GM12892 (cell line): ENCODE measurements around the gene NFKB1.

Experiments used
- POLR2A ChIP-seq: IDR thresholded peaks from 2 replicates; pipeline ENCODE4 v1.6.1; 2011; ENCODE audit warnings: low read depth, low read length, control low read depth
- POLR2AphosphoS5 ChIP-seq: IDR thresholded peaks from 2 replicates; pipeline ENCODE4 v1.6.1; 2011; ENCODE audit warnings: low read depth, low read length, control low read depth
- TAF1 ChIP-seq: IDR thresholded peaks from 2 replicates; pipeline ENCODE4 v1.6.1; 2011; ENCODE audit warnings: low read depth, mild to moderate bottlenecking, control low read depth, low read length, borderline replicate concordance

GRCh38 chr4:102599455-102599854 lies 98.3 kb downstream of the NFKB1 start:
- no peak for TF ChIP-seq POLR2A
- no peak for TF ChIP-seq POLR2AphosphoS5
- TF ChIP-seq TAF1 = no peak
